Raji (cell line): Measurements from ENCODE around the gene RAP1GAP.

Experiments used
- POLR2A ChIP-seq: IDR thresholded peaks from 2 replicates; pipeline ENCODE4 v1.6.1; 2011; ENCODE audit warnings: low read depth, low read length, control low read depth; ENCODE audit not compliant: insufficient read depth

RAP1GAP gene

GRCh38 chr1:21668232-21668950 is 766 bp downstream of the RAP1GAP start:
- TF ChIP-seq POLR2A: no peak

GRCh38 chr1:21667348-21668231 is 1.6 kb downstream of the RAP1GAP start:
- TF ChIP-seq POLR2A: no peak

- TF ChIP-seq POLR2A: no peak
These were observed 2.4 kb downstream of the RAP1GAP start for GRCh38 chr1:21666576-21667320.

GRCh38 chr1:21665711-21666575 is 3.2 kb downstream of the RAP1GAP start:
- TF ChIP-seq POLR2A: no peak

GRCh38 chr1:21664806-21665588 is 4.2 kb downstream of the RAP1GAP start:
- TF ChIP-seq POLR2A: no peak

- no peak for TF ChIP-seq POLR2A
These were observed 5.0 kb downstream of the RAP1GAP start for GRCh38 chr1:21663951-21664805.

GRCh38 chr1:21663248-21663950 is 5.8 kb downstream of the RAP1GAP start:
- no peak for TF ChIP-seq POLR2A

- TF ChIP-seq POLR2A: no peak
These were observed 6.5 kb downstream of the RAP1GAP start for GRCh38 chr1:21662426-21663247.

GRCh38 chr1:21661886-21662285 is 7.3 kb downstream of the RAP1GAP start:
- TF ChIP-seq POLR2A: no peak

GRCh38 chr1:21659924-21660326 is 9.2 kb downstream of the RAP1GAP start:
- TF ChIP-seq POLR2A: no peak

GRCh38 chr1:21659099-21659923 is 9.8 kb downstream of the RAP1GAP start:
- TF ChIP-seq POLR2A: no peak
